Smooth muscle cell (in vitro differentiated cells): ENCODE data around the gene INPP5A. TPM values are rescaled to one million over a fixed set of nuclear protein-coding genes. Genes with fewer than 3 reads are reported as not detected.

Source experiments
- DNase-seq: peaks from one replicate; lab custom pipeline; 2025; ENCODE audit not compliant: unreplicated experiment; lab: John Stamatoyannopoulos, UW
- H2AFZ ChIP-seq: fragments of 200-600 bp; sonication (generic); 2 replicates; pipeline ENCODE4 v1.6.0; 2016; ENCODE audit warnings: antibody characterized with exemption, low read depth, mild to moderate bottlenecking
- H3F3A ChIP-seq: fragments of 200-600 bp; sonication (generic); 2 replicates; pipeline ENCODE4 v1.6.0; 2017; ENCODE audit warnings: antibody characterized with exemption, low read depth
- H3K27ac ChIP-seq: fragments of 200-600 bp; sonication (generic); 2 replicates; pipeline ENCODE4 v1.5.1; 2016; ENCODE audit warnings: low read depth, mild to moderate bottlenecking
- H3K27me3 ChIP-seq: fragments of 200-600 bp; sonication (generic); 2 replicates; pipeline ENCODE4 v1.6.1; 2016; ENCODE audit warnings: low read depth, mild to moderate bottlenecking
- H3K36me3 ChIP-seq: fragments of 200-600 bp; sonication (generic); 2 replicates; pipeline ENCODE4 v1.5.1; 2016; ENCODE audit warnings: low read depth
- H3K4me1 ChIP-seq: fragments of 200-600 bp; sonication (generic); 2 replicates; pipeline ENCODE4 v1.5.1; 2016; ENCODE audit warnings: low read depth
- H3K4me2 ChIP-seq: fragments of 200-600 bp; sonication (generic); 2 replicates; pipeline ENCODE4 v1.6.0; 2016; ENCODE audit warnings: mild to moderate bottlenecking
- H3K4me3 ChIP-seq: fragments of 200-600 bp; sonication (generic); 2 replicates; pipeline ENCODE4 v1.5.1; 2016; ENCODE audit warnings: mild to moderate bottlenecking
- H3K79me2 ChIP-seq: fragments of 200-600 bp; sonication (generic); 2 replicates; pipeline ENCODE4 v1.6.0; 2016; ENCODE audit warnings: low read depth, mild to moderate bottlenecking
- H3K9ac ChIP-seq: fragments of 200-600 bp; sonication (generic); 2 replicates; pipeline ENCODE4 v1.6.0; 2016; ENCODE audit warnings: low read depth
- H3K9me3 ChIP-seq: fragments of 200-600 bp; sonication (generic); replicated peaks from 2 replicates; pipeline ENCODE4 v1.5.1; 2016; ENCODE audit warnings: low read depth
- H4K20me1 ChIP-seq: fragments of 200-600 bp; sonication (generic); 2 replicates; pipeline ENCODE4 v1.6.0; 2016; ENCODE audit warnings: low read depth
- CTCF ChIP-seq: fragments of 200-600 bp; sonication (generic); IDR thresholded peaks from 2 replicates; pipeline ENCODE4 v1.5.1; 2017; ENCODE audit warnings: borderline replicate concordance, mild to moderate bottlenecking, antibody characterized with exemption; ENCODE audit not compliant: insufficient read depth, poor library complexity, severe bottlenecking
- WGBS: methylation state at CpG from one replicate; pipeline ENCODE4 v1.1.7; 2016; ENCODE audit warnings: low lambda C conversion rate; 5-methylcytosine and 5-hydroxymethylcytosine counted together
- polyA plus RNA-seq: library from polyadenylated mRNA; unstranded; fragments of >200 nt; fragmentation: Nextera tagmentation; extraction: Ambion mirVana; gene quantifications from 2 replicates; pipeline ENCODE4 v1.2.1, GENCODE V29; 2016
- total RNA-seq: library from RNA; depleted of rRNA; stranded (reverse); fragments of >200 nt; gene quantifications from 2 replicates; pipeline ENCODE4 v1.2.3, GENCODE V29; 2014

The INPP5A gene
- total and polyA plus RNA-seq, 2 experiments from 2014 or later, result 48.0 to 55.9 TPM

GRCh38 chr10:132705173-132705572 is 167.6 kb downstream of the INPP5A start:
- TF ChIP-seq CTCF, result no peak
- H3K27ac ChIP-seq, result no peak overlapping the region
- H3K79me2 ChIP-seq, result no peaks in the 10 kb centered on the region
- no peak for DNase-seq
- H3F3A ChIP-seq, result no peaks in the 10 kb centered on the region
- H3K27me3 ChIP-seq, result no peaks in the 10 kb centered on the region
- peaks cover 15% of the 10 kb centered on the region for H3K36me3 ChIP-seq
- no peak overlapping the region for H3K9ac ChIP-seq
- H2AFZ ChIP-seq, result no peak overlapping the region
- H4K20me1 ChIP-seq, result peaks cover 17% of the 10 kb centered on the region
- H3K4me2 ChIP-seq, result no peak overlapping the region
- 96% methylated on average over 15 of the region's 15 CpGs for WGBS
- H3K4me1 ChIP-seq, result no peaks in the 10 kb centered on the region
- H3K9me3 ChIP-seq, result no peaks in the 10 kb centered on the region
- H3K4me3 ChIP-seq, result no peak overlapping the region

- H3K27ac ChIP-seq, result no peak overlapping the region
- no peak for DNase-seq
- H3K9me3 ChIP-seq, result no peaks in the 10 kb centered on the region
- H3F3A ChIP-seq, result no peaks in the 10 kb centered on the region
- H3K9ac ChIP-seq, result no peak overlapping the region
- WGBS, result 92% methylated on average over 1 of the region's 1 CpG
- H3K4me1 ChIP-seq, result no peaks in the 10 kb centered on the region
- H3K79me2 ChIP-seq, result no peaks in the 10 kb centered on the region
- no peaks in the 10 kb centered on the region for H3K27me3 ChIP-seq
- H4K20me1 ChIP-seq, result peaks cover 10% of the 10 kb centered on the region
- no peak overlapping the region for H2AFZ ChIP-seq
- peaks cover 15% of the 10 kb centered on the region for H3K36me3 ChIP-seq
- no peak overlapping the region for H3K4me3 ChIP-seq
- no peak overlapping the region for H3K4me2 ChIP-seq
- TF ChIP-seq CTCF, result no peak
Measured at GRCh38 chr10:132705943-132706342, 168.4 kb downstream of the INPP5A start.

GRCh38 chr10:132706701-132707100 is 169.1 kb downstream of the INPP5A start:
- Histone ChIP-seq H3K4me2 (no peak overlapping the region), H3K27me3 (no peaks in the 10 kb centered on the region), H3K4me1 (no peaks in the 10 kb centered on the region), H2AFZ (no peak overlapping the region), H3K79me2 (no peaks in the 10 kb centered on the region), H3K4me3 (no peak overlapping the region), H4K20me1 (peaks cover 7% of the 10 kb centered on the region), H3K36me3 (peaks cover 15% of the 10 kb centered on the region), H3K9me3 (no peaks in the 10 kb centered on the region), H3K27ac (no peak overlapping the region), H3K9ac (no peak overlapping the region), H3F3A (no peaks in the 10 kb centered on the region)
- WGBS, result 99% methylated on average over 11 of the region's 11 CpGs
- TF ChIP-seq CTCF, result no peak
- no peak for DNase-seq

GRCh38 chr10:132707121-132707775 is 169.7 kb downstream of the INPP5A start:
- no peak overlapping the region for H3K4me3 ChIP-seq
- no peak for DNase-seq

More at GRCh38 chr10:132707121-132707775, 169.7 kb downstream of the INPP5A start:
- no peak for TF ChIP-seq CTCF
- WGBS, result 97% methylated on average over 14 of the region's 14 CpGs
- no peak overlapping the region for H3K9ac ChIP-seq
- H4K20me1 ChIP-seq, result peaks cover 7% of the 10 kb centered on the region
- H3K27me3 ChIP-seq, result no peaks in the 10 kb centered on the region
- no peaks in the 10 kb centered on the region for H3F3A ChIP-seq
- H3K36me3 ChIP-seq, result peaks cover 15% of the 10 kb centered on the region
- H3K4me1 ChIP-seq, result no peaks in the 10 kb centered on the region
- no peak overlapping the region for H3K4me2 ChIP-seq
- H2AFZ ChIP-seq, result no peak overlapping the region
- no peak overlapping the region for H3K27ac ChIP-seq
- no peaks in the 10 kb centered on the region for H3K9me3 ChIP-seq
- no peaks in the 10 kb centered on the region for H3K79me2 ChIP-seq
